Gastrocnemius medialis (tissue), 4 donors: ENCODE data around the gene DNAJC2. TPM values are rescaled to one million over a fixed set of nuclear protein-coding genes. Genes with fewer than 3 reads are reported as not detected.
A peak's percentile ranks its signal among the peaks of the same experiment; 100 is the strongest.

ENCODE experiments used
- ATAC-seq, 2 donors: fragments of 150-250 bp; one replicate each; pipeline ENCODE4 v1.9.1; 2016
- DNase-seq, 2 donors: peaks; one replicate each; pipeline ENCODE4 v3.0.0-alpha.2; 2019
- H3K27ac ChIP-seq, 4 donors: fragments of 200-600 bp; sonication (generic); 1 replicate in 1 of 4; 2 replicates in 3 of 4; pipeline ENCODE4 v1.5.1; 2016 to 2018; ENCODE audit warnings: mild to moderate bottlenecking in 2 of 4, moderate library complexity in 1 of 4
- H3K27me3 ChIP-seq, 3 donors: fragments of 200-600 bp; sonication (generic) in 2 of 3; 1 replicate in 1 of 3; 2 replicates in 2 of 3; pipeline versions ENCODE4 v1.5.1 to v1.6.0; 2016 to 2019; ENCODE audit warnings: mild to moderate bottlenecking in 1 of 3, moderate library complexity in 1 of 3
- H3K36me3 ChIP-seq, 2 donors: fragments of 200-600 bp; sonication (generic) in 1 of 2; one replicate each; pipeline ENCODE4 v1.5.1; 2017 to 2018
- H3K4me1 ChIP-seq, 2 donors: fragments of 200-600 bp; sonication (generic) in 1 of 2; one replicate each; pipeline ENCODE4 v1.5.1; 2016 to 2017; ENCODE audit warnings: mild to moderate bottlenecking in 2 of 2
- H3K4me3 ChIP-seq, 4 donors: fragments of 200-600 bp; sonication (generic) in 3 of 4; 1 replicate in 1 of 4; 2 replicates in 3 of 4; pipeline ENCODE4 v1.5.1; 2016 to 2019; ENCODE audit warnings: mild to moderate bottlenecking in 2 of 4
- H3K9me3 ChIP-seq, 3 donors: fragments of 200-600 bp; sonication (generic) in 2 of 3; 1 replicate in 1 of 3; 2 replicates in 2 of 3; pipeline ENCODE4 v1.5.1; 2016 to 2019
- POLR2A ChIP-seq, 2 donors: fragments of 450-650 bp; IDR thresholded peaks; one replicate each; pipeline ENCODE4 v1.6.1; 2017; ENCODE audit warnings: antibody characterized with exemption in 2 of 2, mild to moderate bottlenecking in 2 of 2, moderate library complexity in 2 of 2
- in situ Hi-C, 4 donors: fragments of 200-750 bp; cut with MboI; loops; one replicate each; pipeline versions ENCODE4 v1.15.0 to v1.8.0; 2017; ENCODE audit warnings: low sequenced_read_pairs in 4 of 4
- intact Hi-C: fragments of 100-400 bp; cut with DNase I; formaldehyde crosslinking; loops from one replicate; pipeline ENCODE4 v1.15.1; 2023; ENCODE audit warnings: low total_unique reads
- total RNA-seq, 4 donors: library from RNA; depleted of rRNA; stranded (reverse); fragments of >200 nt; gene quantifications; one replicate each; pipeline versions ENCODE4 v1.1.0 to v1.2.3, GENCODE V29; 2016
- TF ChIP-seq, protein P1 (sequence below), 5 experiments: fragments of 450-650 bp in 3 of 5; fragments of 200-600 bp in 2 of 5; sonication (generic) in 2 of 5; IDR thresholded peaks in 4 of 5; conservative IDR thresholded peaks in 1 of 5; 1 replicate in 4 of 5; 2 replicates in 1 of 5; pipeline ENCODE4 v1.5.1; 2016 to 2019; ENCODE audit warnings: antibody characterized with exemption in 5 of 5, mild to moderate bottlenecking in 3 of 5, moderate library complexity in 3 of 5

The DNAJC2 gene
- total RNA-seq, 4 donors from 2014 or later, result 20.9 to 36.8 (median 31.4) TPM

DNA sequence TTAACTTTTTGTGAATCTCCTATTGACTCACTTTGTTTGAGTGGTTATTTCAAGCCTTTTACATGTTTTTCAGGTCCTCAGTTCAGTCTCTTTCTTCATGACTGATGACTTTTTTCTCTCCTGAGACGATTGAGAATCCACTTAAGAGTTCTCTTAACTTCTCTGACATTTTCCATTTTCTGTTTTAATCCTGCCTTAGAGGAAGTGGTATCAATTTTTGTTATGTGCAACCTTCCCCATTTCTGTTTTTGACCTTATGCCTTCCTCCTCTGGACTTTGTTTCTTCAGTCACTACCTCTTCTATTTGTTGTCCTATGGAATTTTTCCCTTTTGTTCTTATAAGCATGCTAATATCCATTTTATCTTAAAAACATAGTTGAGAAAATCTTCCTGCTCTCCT, 5.2 kb upstream of the DNAJC2 start:
- peak overlapping the region in 2 of 4 donors; percentile 0 to 11 for H3K27ac ChIP-seq
- H3K4me1 ChIP-seq, result peaks cover 66 to 68% of the 10 kb centered on the region in 2 donors
- no peaks in the 10 kb centered on the region for H3K27me3 ChIP-seq
- peaks cover 0 to 23% of the 10 kb centered on the region in 2 donors for H3K36me3 ChIP-seq
- no peaks in the 10 kb centered on the region for H3K9me3 ChIP-seq
- in situ Hi-C loops (no loop called here), intact Hi-C loops (loop anchor here (10.0 kb wide), 1 partner anchor 1915 kb away; no protein-coding TSS in a partner anchor)
- DNase-seq, result no peak
- no peak for ATAC-seq
- no peak for TF ChIP-seq POLR2A (IDR thresholded peaks at IDR 0.05)
- TF ChIP-seq, protein P1, sequence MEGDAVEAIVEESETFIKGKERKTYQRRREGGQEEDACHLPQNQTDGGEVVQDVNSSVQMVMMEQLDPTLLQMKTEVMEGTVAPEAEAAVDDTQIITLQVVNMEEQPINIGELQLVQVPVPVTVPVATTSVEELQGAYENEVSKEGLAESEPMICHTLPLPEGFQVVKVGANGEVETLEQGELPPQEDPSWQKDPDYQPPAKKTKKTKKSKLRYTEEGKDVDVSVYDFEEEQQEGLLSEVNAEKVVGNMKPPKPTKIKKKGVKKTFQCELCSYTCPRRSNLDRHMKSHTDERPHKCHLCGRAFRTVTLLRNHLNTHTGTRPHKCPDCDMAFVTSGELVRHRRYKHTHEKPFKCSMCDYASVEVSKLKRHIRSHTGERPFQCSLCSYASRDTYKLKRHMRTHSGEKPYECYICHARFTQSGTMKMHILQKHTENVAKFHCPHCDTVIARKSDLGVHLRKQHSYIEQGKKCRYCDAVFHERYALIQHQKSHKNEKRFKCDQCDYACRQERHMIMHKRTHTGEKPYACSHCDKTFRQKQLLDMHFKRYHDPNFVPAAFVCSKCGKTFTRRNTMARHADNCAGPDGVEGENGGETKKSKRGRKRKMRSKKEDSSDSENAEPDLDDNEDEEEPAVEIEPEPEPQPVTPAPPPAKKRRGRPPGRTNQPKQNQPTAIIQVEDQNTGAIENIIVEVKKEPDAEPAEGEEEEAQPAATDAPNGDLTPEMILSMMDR (IDR thresholded peaks at IDR 0.05 in 4 of 5, conservative IDR thresholded peaks at IDR 0.05 in 1 of 5), result no peak
- peak overlapping the region in 2 of 4 donors; percentile 71 to 94 for H3K4me3 ChIP-seq

- H3K27ac ChIP-seq, result peak overlapping the region; percentile 11 to 98 (median 92)
- peaks cover 66 to 68% of the 10 kb centered on the region in 2 donors for H3K4me1 ChIP-seq
- H3K4me3 ChIP-seq, result peak overlapping the region; percentile 68 to 96 (median 82)
- in situ Hi-C loops, result no loop called here
- H3K9me3 ChIP-seq, result no peaks in the 10 kb centered on the region
- ATAC-seq (no peak), DNase-seq (no peak)
- H3K36me3 ChIP-seq, result peaks cover 0 to 15% of the 10 kb centered on the region in 2 donors
- TF ChIP-seq, protein P1 (IDR thresholded peaks at IDR 0.05 in 4 of 5, conservative IDR thresholded peaks at IDR 0.05 in 1 of 5), result no peak
- no peak for TF ChIP-seq POLR2A (IDR thresholded peaks at IDR 0.05)
- H3K27me3 ChIP-seq, result no peaks in the 10 kb centered on the region
- intact Hi-C loops, result loop anchor here (10.0 kb wide), 1 partner anchor 1916 kb away; no protein-coding TSS in a partner anchor
Observed at GRCh38 chr7:103348959-103349358, 4.4 kb upstream of the DNAJC2 start.

GRCh38 chr7:103348452-103348851, 3.9 kb upstream of the DNAJC2 start:
- intact Hi-C loops, result loop anchor here (10.0 kb wide), 1 partner anchor 1916 kb away; no protein-coding TSS in a partner anchor
- Histone ChIP-seq H3K36me3 (peaks cover 0 to 12% of the 10 kb centered on the region in 2 donors), H3K27me3 (no peaks in the 10 kb centered on the region), H3K4me1 (peaks cover 69 to 72% of the 10 kb centered on the region in 2 donors), H3K9me3 (no peaks in the 10 kb centered on the region), H3K4me3 (peak overlapping the region; percentile 68 to 96 (median 82)), H3K27ac (peak overlapping the region; percentile 90 to 98 (median 94))
- no peak for TF ChIP-seq POLR2A (IDR thresholded peaks at IDR 0.05)
- TF ChIP-seq, protein P1 (IDR thresholded peaks at IDR 0.05 in 4 of 5, conservative IDR thresholded peaks at IDR 0.05 in 1 of 5), result no peak
- in situ Hi-C loops, result no loop called here
- no peak for DNase-seq
- no peak for ATAC-seq

- ATAC-seq, result peak; percentile 90 to 91
- intact Hi-C loops, result loop anchor here (10.0 kb wide), 1 partner anchor 1917 kb away; no protein-coding TSS in a partner anchor
Observed at GRCh38 chr7:103347507-103348267, 3.1 kb upstream of the DNAJC2 start, which contains the start of gene PSMC2. Gene PSMC2, plus strand, starts transcription at chr7:103347643. Its CDS starts 69 bp downstream, at chr7:103347712.

More at GRCh38 chr7:103347507-103348267, 3.1 kb upstream of the DNAJC2 start, which contains the start of gene PSMC2:
- in situ Hi-C loops, result no loop called here
- TF ChIP-seq, protein P1 (IDR thresholded peaks at IDR 0.05 in 4 of 5, conservative IDR thresholded peaks at IDR 0.05 in 1 of 5), result no peak
- peak; percentile 46 to 72 for TF ChIP-seq POLR2A (IDR thresholded peaks at IDR 0.05)
- peak within 1 kb of the TSS; percentile 68 to 96 (median 82) for H3K4me3 ChIP-seq
- H3K4me1 ChIP-seq, result peaks cover 67 to 72% of the 10 kb centered on the region in 2 donors
- peak; percentile 71 to 83 for DNase-seq
- peak within 1 kb of the TSS; percentile 90 to 98 (median 94) for H3K27ac ChIP-seq
- H3K27me3 ChIP-seq, result no peaks in the 10 kb centered on the region
- H3K9me3 ChIP-seq, result no peaks in the 10 kb centered on the region
- peaks cover 0 to 4% of the 10 kb centered on the region in 2 donors for H3K36me3 ChIP-seq
